Posterior vena cava (tissue), 2 donors: ENCODE results near the gene PCDHGC5. TPM values are rescaled to one million over a fixed set of nuclear protein-coding genes. Genes with fewer than 3 reads are reported as not detected.

Source experiments
- DNase-seq: peaks from one replicate; pipeline ENCODE4 v3.0.0-alpha.2; 2020; ENCODE audit warnings: low spot score
- intact Hi-C, 2 donors: fragments of 100-400 bp; cut with DNase I; formaldehyde crosslinking; loops; one replicate each; pipeline versions ENCODE4 v1.14.1 to v1.14.2; 2022 to 2023
- total RNA-seq, 2 donors: library from RNA; stranded (reverse); fragmentation: NEBNext Ultra II Directional; extraction: Animal tissue kit (Norgen Biotek cat#: 25700); gene quantifications; one replicate each; pipeline ENCODE4 v1.2.1, GENCODE V29; 2021
- donor health status: DM: yes; HTN: yes; CAD: no.
- donor health status: DM: yes; HTN: yes; CAD: no.

Gene PCDHGC5
- total RNA-seq, 2 donors from 2014 or later, result 2.3 to 2.6 TPM

DNA sequence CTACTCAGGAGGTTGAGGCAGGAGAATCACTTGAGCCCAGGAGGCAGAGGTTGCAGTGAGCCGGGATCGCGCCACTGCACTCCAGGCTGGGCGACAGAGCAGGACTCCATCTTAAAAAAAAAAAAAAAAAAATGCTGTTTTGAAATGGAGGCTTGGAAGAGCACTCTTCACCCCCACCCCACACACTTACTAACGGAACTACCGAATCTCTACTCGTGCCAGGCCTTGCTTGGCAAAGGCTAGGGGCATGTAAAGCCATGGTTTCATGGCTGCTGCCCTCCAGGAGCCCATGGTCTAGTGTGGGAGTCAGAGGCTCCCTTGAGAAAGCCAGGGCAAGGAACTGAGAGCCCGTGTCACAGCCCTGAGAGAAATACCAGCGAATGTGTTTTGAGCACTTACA, 21.3 kb downstream of the PCDHGC5 start:
- intact Hi-C loops, result loop anchor here in 1 of 2 donors (5.0 kb wide), 1 partner anchor 33 kb away; the partner anchor contains the start of gene PCDHGC3

DNA sequence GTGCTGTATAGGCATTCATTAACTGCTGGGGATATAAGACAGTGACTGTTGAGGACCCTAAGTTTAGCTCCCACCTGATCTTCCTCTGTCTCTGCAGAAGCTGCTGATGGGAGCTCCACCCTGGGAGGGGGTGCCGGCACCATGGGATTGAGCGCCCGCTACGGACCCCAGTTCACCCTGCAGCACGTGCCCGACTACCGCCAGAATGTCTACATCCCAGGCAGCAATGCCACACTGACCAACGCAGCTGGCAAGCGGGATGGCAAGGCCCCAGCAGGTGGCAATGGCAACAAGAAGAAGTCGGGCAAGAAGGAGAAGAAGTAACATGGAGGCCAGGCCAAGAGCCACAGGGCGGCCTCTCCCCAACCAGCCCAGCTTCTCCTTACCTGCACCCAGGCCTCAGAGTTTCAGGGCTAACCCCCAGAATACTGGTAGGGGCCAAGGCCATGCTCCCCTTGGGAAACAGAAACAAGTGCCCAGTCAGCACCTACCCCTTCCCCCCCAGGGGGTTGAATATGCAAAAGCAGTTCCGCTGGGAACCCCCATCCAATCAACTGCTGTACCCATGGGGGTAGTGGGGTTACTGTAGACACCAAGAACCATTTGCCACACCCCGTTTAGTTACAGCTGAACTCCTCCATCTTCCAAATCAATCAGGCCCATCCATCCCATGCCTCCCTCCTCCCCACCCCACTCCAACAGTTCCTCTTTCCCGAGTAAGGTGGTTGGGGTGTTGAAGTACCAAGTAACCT, 22.1 kb downstream of the PCDHGC5 start:
- intact Hi-C loops, result loop anchor here in 1 of 2 donors (5.0 kb wide), 1 partner anchor 34 kb away; the partner anchor contains the start of gene PCDHGC3
- DNase-seq, result no peak

More for the DNA sequence above, 21.3 kb downstream of the PCDHGC5 start:
- DNase-seq, result no peak

DNA sequence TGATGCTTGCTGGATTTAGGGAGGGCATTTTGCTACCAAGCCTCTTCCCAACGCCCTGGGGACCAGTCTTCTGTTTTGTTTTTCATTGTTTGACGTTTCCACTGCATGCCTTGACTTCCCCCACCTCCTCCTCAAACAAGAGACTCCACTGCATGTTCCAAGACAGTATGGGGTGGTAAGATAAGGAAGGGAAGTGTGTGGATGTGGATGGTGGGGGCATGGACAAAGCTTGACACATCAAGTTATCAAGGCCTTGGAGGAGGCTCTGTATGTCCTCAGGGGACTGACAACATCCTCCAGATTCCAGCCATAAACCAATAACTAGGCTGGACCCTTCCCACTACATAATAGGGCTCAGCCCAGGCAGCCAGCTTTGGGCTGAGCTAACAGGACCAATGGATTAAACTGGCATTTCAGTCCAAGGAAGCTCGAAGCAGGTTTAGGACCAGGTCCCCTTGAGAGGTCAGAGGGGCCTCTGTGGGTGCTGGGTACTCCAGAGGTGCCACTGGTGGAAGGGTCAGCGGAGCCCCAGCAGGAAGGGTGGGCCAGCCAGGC, 23.0 kb downstream of the PCDHGC5 start:
- intact Hi-C loops, result loop anchor here in 1 of 2 donors (5.0 kb wide), 1 partner anchor 35 kb away; the partner anchor contains the start of gene PCDHGC3
- no peak for DNase-seq

DNA sequence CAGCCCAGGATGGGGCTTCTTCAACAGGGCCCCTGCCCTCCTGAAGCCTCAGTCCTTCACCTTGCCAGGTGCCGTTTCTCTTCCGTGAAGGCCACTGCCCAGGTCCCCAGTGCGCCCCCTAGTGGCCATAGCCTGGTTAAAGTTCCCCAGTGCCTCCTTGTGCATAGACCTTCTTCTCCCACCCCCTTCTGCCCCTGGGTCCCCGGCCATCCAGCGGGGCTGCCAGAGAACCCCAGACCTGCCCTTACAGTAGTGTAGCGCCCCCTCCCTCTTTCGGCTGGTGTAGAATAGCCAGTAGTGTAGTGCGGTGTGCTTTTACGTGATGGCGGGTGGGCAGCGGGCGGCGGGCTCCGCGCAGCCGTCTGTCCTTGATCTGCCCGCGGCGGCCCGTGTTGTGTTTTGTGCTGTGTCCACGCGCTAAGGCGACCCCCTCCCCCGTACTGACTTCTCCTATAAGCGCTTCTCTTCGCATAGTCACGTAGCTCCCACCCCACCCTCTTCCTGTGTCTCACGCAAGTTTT, 23.6 kb downstream of the PCDHGC5 start:
- intact Hi-C loops, result loop anchor here in 1 of 2 donors (5.0 kb wide), 1 partner anchor 35 kb away; the partner anchor contains the start of gene PCDHGC3
- peak; percentile 94 for DNase-seq

DNA sequence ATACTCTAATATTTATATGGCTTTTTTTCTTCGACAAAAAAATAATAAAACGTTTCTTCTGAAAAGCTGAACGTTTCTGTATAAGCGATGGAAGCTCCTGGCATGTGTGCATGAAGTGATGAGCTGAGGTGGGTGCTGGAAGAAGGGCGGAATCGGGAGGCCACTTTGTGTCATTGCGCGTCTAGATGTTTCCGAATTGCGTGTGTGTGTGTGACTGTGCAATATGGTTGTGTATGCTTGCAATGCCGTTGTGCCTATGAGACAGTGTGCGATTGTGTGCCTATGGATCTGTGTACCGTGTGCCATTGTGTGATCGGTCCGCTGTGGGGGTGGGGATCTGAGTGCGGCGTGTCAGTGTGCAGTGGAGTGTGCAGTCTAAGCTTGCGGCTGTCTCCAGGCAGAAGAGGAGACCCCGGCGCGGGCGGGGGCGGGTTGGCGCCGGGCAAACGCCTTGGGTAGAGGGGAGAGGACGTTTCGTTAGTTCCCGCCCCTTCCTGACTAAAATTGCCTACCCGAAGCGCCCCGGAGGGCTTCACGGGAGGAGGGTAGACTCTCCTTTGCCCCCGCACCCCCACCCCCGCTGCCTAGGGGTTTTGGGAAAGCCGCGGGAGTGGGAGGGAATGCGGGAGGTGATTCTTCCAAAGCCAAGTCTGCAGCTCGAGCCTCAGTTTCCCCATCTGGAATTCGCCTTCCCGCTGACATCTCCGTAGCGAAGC, 24.2 kb downstream of the PCDHGC5 start:
- intact Hi-C loops, result loop anchor here in 1 of 2 donors (5.0 kb wide), 1 partner anchor 36 kb away; the partner anchor contains the start of gene PCDHGC3
- no peak for DNase-seq

DNA sequence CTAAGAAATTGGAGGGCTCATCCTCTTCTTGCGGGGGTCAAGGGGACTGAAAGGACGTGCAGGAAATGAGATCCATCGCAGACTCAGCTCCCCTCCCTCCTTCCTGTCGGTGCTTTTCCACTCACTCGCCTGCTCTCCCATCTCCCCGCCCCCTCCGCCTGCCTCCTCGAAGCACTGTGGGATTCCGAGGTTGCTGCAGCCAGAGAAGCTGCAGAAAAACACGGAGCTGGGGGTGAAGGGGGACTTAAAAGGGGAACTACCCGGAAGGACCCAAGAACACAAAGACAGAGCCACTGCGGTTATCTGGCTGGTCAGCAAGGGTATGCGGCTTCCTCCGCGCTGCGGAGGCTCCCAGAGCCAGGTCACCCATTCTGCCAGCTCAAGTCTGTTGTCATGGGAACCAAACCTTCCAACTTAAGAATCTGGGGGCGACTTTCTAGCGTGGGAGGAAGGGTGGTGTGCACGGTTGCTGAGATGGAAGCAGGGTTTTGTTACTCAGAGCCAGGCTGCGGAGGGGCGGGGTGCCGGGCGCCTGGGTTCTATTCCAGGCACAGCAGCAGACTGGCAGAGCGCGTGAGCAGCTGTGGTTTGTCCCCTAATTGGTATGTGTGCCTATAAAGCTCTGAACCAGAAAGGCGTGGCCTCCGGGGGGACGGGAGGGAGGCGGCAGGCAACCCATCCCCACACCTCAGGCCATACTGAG, 24.9 kb downstream of the PCDHGC5 start:
- DNase-seq, result peak; percentile 93
- intact Hi-C loops, result loop anchor here in 1 of 2 donors (5.0 kb wide), 1 partner anchor 36 kb away; the partner anchor contains the start of gene PCDHGC3

DNA sequence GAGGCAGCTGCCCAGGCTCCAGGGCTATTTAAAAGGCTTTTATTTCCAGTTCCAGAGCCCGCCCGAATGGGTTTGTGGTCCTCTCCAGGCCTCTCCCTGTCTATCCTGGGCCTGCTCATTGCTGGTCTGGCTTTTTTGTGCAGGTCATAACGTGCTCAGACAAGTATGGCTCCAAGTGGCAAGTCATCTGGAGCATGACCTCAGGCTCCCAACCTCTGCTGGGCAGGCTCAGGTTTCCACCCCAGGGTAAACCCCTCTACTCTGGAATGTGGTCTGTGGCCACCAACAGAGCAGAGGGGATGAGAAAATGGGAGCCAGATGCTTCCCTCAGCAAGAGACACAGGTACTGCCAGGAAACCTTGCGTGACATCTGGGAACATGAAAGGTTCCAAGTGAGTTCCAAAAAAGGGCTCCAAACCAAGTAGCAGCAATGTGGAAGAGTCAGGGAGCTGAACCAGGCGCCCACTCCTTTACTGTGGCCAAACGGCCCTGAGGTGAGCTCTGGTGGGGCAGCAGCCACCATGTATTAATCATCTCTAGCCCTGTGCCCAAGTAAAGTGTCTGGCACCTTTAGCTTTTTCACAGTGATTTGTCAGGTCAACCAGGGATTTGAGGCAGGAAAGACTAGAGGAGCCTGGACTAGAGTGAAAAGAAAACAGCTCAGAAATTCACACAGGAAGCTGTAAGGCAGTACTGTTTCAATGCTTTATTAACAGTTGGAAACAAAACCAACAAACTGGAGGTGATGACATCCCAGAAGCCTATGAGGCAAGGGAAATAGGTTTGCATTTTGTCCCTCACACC, 25.7 kb downstream of the PCDHGC5 start:
- no peak for DNase-seq
- intact Hi-C loops, result loop anchor here in 1 of 2 donors (5.0 kb wide), 1 partner anchor 37 kb away; the partner anchor contains the start of gene PCDHGC3

DNA sequence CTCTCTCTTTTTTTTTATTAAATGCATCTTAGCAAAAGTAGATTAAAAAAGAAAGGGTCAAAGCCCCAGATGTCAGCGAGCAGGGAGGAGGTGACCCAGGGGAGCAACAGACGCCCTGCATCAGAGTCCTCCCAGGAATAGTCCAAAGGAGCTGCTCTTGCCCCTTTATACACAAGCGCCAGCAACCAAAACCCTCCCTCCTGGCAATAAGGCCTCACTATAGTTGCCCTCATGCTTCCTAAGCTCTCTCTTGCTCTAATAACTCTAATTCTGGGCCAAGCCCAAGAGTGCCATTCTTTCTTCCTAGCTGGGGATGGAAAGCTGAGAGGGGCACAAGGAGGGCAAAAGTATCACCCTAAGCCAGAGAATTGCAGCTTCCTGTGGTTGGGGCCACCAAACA, 26.3 kb downstream of the PCDHGC5 start:
- no peak for DNase-seq

DNA sequence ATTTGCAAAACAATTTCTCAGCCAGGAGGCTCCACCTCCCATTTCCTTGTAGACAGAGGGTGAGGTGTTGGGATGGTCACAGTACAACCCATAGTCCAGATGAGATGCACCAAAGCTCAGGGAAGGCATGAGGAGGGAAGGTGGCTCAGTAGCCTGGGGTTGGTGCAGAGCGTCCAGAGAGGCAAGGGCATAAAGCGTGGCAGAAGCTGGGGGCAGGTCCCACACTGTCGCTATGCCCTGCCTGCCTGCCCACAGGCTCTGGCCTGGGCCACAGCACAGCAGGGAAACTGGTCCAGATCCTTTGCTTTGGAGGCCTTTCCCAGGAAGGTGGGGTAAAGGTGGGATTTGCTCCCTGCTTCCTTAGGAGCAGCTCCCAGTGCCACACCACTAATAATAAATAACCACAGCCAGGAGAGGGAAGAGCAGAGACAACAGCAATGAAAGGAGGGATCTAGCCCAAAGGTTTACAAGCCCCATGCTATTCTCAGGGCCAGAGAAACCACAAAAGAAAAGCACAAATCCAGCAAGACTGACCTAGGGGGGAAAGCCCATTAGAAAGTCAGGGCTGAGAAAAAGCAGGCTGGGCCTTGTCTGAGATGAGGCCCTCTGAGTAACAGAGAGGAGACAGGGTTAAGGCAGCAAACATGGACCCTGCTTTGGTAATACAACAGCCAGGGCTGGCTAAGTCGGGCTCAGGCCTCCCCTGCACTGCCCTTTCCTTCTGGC, 27.2 kb downstream of the PCDHGC5 start:
- intact Hi-C loops, result no loop called here
- no peak for DNase-seq

More for the DNA sequence above, 26.3 kb downstream of the PCDHGC5 start:
- intact Hi-C loops, result no loop called here

DNA sequence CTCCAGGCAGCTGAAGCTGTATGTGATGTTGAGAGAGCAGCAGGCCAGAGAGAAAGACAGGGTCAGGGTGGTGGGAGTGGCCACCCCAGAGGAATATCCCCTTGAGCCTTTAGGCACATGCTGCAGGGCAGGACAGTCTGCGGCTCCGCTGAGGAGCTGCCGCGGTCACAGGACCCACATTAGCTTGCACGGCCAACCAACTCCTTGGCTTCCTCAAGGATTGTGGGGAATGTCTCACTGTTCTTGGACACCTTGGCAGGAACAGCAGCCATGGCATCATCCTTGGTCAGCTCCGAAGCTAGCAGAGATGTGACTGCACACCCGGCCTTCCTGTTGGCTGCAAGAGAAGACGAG, 27.8 kb downstream of the PCDHGC5 start:
- DNase-seq, result peak; percentile 90
- intact Hi-C loops, result no loop called here

DNA sequence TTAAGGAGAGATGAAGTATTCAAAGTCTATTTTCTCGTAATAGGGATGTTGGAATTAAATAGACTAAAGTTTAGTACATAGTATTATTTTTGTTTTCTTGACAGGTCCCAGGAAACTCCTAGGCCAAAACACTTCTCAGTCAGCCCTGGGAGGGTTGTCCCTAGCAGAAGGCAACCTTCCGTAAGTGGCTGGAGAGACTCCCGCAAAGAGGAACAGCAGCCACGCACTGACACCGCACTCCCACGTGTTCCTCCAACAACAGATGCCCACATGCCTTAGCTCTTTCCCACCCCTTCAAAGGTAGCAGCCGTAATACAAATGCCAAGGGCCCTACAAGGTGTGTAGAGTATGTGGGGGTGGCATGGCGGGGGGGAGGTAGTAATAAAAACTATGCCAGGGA, 28.4 kb downstream of the PCDHGC5 start:
- intact Hi-C loops, result no loop called here
- no peak for DNase-seq

DNA sequence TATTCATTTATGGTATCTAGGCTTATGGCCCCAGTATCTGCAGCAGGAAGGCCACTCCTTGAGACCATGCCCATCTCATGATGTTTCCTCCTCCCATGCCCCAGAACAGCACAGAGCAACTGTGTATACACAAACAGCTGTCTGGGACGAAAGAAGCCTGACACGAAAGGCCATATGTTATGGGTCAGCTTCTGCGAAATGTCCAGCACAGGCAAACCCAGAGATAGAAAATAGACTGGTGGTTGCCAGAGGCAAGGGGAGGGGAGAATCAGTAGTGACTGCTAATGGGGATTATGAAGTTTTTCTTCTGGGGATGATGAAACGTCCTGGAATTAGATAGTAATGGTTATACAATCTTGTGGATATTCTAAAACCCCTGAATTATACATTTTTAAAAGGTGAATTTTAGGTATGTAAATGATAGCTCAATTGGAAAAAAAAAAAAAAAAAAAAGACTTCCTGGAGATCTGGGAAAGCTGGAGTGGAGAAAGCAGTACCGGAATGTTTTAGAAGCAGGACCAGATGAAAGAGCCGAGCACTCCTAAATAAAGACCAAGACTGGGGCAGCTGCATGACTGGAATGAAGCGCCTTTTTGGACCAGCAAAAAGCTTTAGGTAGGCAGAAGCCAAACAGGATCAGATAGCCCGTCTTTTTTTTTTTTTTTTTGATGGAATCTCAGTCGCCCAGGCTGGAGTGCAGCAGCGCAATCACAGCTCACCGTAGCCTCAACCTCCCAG, 29.2 kb downstream of the PCDHGC5 start:
- no peak for DNase-seq
- intact Hi-C loops, result no loop called here

DNA sequence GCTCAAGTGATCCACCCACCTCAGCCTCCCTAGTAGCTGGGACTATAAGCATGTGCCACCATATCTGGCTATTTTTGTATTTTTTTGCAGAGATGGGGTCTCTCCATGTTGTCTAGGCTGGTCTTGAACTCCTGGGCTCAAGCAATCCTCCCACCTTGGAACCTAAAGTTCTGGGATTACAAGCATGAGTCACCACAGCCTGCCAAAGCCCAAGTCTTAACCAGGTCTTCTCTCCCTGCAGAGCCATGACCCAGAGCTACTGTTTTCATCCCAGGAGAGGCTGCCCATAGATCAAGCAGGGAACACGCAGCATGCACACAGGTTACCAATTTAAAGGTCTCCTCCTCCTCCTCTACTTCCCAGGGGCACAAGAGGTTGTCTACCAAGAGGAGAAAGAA, 29.7 kb downstream of the PCDHGC5 start:
- intact Hi-C loops, result no loop called here
- DNase-seq, result no peak

DNA sequence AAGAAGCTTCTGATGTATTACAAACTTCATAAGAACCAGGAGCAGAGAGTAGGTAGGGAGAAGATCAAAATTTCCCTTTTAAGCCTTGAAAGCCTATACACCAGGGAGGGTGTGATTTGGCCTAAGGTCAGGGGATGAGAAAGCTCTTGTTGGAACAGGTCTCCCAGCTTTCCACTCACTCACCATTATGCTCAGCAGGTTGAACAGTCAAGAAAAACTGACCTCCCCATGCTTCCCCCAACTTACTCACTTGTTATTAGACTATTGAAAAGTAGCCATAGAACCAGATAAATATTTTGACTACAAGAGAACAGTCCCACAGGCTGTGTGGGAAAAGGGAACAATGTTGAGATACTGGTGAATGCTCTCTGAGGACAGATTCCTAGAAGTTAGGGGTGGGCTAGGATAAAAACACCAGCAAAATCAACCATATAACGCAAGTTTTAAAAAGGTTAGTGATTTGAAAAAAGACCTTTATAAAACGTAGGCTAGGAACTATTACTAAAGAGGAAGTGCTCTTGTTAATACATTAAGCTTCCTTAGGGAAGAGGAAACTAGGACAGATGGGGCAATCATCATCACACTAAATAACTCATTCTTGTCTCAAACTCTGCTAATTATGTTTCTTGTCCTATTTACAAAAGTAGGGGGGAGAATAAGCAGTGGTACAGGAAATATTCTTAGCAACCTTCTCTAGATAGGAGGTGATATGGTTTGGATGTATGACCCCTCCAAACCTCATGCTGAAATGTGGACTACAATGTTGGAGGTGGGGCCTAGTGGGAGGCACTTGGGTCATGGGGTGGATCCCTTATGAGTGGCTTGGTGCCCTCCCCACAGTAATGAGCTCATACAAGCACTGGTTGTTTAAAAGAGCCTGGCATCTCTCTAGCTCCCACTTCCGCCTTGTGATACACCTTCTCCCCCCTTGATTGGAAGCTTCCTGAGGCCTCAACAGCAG, 31.0 kb downstream of the PCDHGC5 start:
- intact Hi-C loops, result loop anchor here (10.0 kb wide), 2 partner anchors 95 to 195 kb away; partner anchors contain the start of genes PCDHGA11 (in 1 of the 2) and TAF7 (in 1 of the 2)
- DNase-seq, result no peak

DNA sequence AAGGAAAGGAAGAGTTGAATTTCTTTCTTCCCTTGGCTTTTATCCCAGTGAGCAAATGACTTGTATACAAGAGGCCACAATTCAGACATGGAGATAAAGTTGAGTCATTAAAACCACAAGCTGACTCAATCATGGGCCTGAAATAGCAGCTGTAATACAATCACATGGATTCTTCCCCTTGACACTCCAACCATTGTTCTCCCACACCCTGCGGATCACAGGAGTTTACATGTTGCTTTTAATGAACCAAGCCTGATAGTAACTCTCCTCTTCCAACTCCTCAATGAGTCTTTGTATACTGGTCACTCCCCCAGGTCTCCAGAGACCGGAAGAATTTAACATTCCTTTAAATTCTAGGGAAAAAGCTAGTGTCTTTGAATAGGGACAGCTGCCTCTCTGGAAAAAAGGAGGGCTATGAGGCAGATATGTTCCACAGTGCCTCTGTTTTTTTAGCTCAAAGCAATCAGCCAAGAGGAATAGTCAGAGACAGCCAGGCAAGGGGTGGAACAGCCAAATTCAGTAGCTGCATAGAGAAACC, 32.4 kb downstream of the PCDHGC5 start:
- no peak for DNase-seq
- intact Hi-C loops, result loop anchor here (10.0 kb wide), 2 partner anchors 97 to 197 kb away; partner anchors contain the start of genes PCDHGA11 (in 1 of the 2) and TAF7 (in 1 of the 2)
